Activated CD4-positive, CD25-positive, alpha-beta regulatory T cell treated with anti-CD3 and anti-CD28 coated beads, Interleukin-2, amount 50 U/mL, for 72 hours (primary cell): ENCODE measurements around the gene ZNF385C.

Experiments
- DNase-seq: peaks from one replicate; pipeline ENCODE4 v3.0.0; 2021

Gene ZNF385C

GRCh38 chr17:42072323-42073187, 25.7 kb downstream of the ZNF385C start:
- no peak for DNase-seq

- DNase-seq = no peak
These were observed 26.5 kb downstream of the ZNF385C start for GRCh38 chr17:42071810-42072209.

GRCh38 chr17:42068979-42069378, 29.3 kb downstream of the ZNF385C start:
- DNase-seq = no peak

GRCh38 chr17:42067371-42068091, 30.7 kb downstream of the ZNF385C start:
- DNase-seq = peak; percentile 81

- DNase-seq = no peak
These were observed 33.1 kb downstream of the ZNF385C start for GRCh38 chr17:42065201-42065600.

- no peak for DNase-seq
These were observed 35.6 kb downstream of the ZNF385C start for GRCh38 chr17:42062681-42063080.

GRCh38 chr17:42061646-42062487, 36.4 kb downstream of the ZNF385C start:
- DNase-seq = no peak

- DNase-seq = no peak
These were observed 38.0 kb downstream of the ZNF385C start for GRCh38 chr17:42060231-42060630.

- no peak for DNase-seq
These were observed 38.5 kb downstream of the ZNF385C start for GRCh38 chr17:42059815-42060214.

- DNase-seq = no peak
These were observed 40.2 kb downstream of the ZNF385C start for GRCh38 chr17:42058063-42058462.

GRCh38 chr17:42056635-42057034, 41.6 kb downstream of the ZNF385C start:
- DNase-seq = no peak

- DNase-seq = no peak
These were observed 42.8 kb downstream of the ZNF385C start for GRCh38 chr17:42055496-42055895.

- no peak for DNase-seq
These were observed 43.2 kb downstream of the ZNF385C start for GRCh38 chr17:42055027-42055426.

- DNase-seq = no peak
These were observed 44.4 kb downstream of the ZNF385C start for GRCh38 chr17:42053731-42054500.

- no peak for DNase-seq
These were observed 45.9 kb downstream of the ZNF385C start for GRCh38 chr17:42052346-42052877.

- no peak for DNase-seq
These were observed 46.6 kb downstream of the ZNF385C start for GRCh38 chr17:42051645-42052044.

GRCh38 chr17:42051013-42051400, 47.3 kb downstream of the ZNF385C start:
- no peak for DNase-seq

GRCh38 chr17:42050393-42051012, 47.8 kb downstream of the ZNF385C start, which contains the start of gene C17orf113:
TSS of gene C17orf113 (minus strand) at chr17:42050601. CDS start at chr17:42043376, 7,225 bp downstream.
- DNase-seq = peak; percentile 40

GRCh38 chr17:42049834-42050392, 48.4 kb downstream of the ZNF385C start:
- no peak for DNase-seq

- no peak for DNase-seq
These were observed 50.9 kb downstream of the ZNF385C start for GRCh38 chr17:42047343-42047742.

- no peak for DNase-seq
These were observed 52.6 kb downstream of the ZNF385C start for GRCh38 chr17:42045719-42046118.
